Fibroblast of lung (primary cell): ENCODE measurements around the gene SNRNP48.

Experiments used
- EZH2 ChIP-seq: IDR thresholded peaks from 2 replicates; pipeline ENCODE4 v1.5.1; 2012; ENCODE audit warnings: low read length, control low read depth, mild to moderate bottlenecking; ENCODE audit errors: missing control alignments
- TF ChIP-seq, protein P1 (sequence below), 2 donors: IDR thresholded peaks in 1 of 2; conservative IDR thresholded peaks in 1 of 2; 1 replicate in 1 of 2; 2 replicates in 1 of 2; pipeline ENCODE4 v1.5.1; 2011 to 2012; ENCODE audit warnings: low read length in 2 of 2, control low read depth in 1 of 2, inconsistent platforms in 1 of 2, low read depth in 1 of 2, mild to moderate bottlenecking in 1 of 2

DNA sequence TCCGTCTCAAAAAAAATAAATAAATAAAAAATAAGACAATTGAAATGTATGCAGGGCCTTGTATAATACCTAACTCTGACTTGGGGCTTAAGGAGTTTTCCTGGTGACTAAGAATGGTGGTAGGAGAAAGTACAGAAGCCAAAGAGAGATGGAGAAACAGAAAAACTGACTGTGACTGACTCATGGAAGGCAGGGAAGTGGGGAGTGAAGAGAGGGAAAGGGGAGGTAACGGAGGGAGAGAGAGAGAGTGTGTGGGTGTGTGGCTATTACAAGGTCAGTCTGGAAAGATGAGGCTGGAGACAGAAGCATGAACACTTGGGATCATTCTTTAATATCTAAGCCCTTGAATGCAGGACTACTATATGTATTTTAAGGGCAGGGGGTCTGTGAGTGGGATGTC lies 38.5 kb downstream of the SNRNP48 start:
- TF ChIP-seq, protein P1, sequence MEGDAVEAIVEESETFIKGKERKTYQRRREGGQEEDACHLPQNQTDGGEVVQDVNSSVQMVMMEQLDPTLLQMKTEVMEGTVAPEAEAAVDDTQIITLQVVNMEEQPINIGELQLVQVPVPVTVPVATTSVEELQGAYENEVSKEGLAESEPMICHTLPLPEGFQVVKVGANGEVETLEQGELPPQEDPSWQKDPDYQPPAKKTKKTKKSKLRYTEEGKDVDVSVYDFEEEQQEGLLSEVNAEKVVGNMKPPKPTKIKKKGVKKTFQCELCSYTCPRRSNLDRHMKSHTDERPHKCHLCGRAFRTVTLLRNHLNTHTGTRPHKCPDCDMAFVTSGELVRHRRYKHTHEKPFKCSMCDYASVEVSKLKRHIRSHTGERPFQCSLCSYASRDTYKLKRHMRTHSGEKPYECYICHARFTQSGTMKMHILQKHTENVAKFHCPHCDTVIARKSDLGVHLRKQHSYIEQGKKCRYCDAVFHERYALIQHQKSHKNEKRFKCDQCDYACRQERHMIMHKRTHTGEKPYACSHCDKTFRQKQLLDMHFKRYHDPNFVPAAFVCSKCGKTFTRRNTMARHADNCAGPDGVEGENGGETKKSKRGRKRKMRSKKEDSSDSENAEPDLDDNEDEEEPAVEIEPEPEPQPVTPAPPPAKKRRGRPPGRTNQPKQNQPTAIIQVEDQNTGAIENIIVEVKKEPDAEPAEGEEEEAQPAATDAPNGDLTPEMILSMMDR (conservative IDR thresholded peaks at IDR 0.05 in 1 of 2, IDR thresholded peaks at IDR 0.05 in 1 of 2; ENCODE audit: low read depth in 1 of 2, low read length in 2 of 2) = no peak
- TF ChIP-seq EZH2 = no peak
